ENCODE data around the gene RBMS3.

DNA sequence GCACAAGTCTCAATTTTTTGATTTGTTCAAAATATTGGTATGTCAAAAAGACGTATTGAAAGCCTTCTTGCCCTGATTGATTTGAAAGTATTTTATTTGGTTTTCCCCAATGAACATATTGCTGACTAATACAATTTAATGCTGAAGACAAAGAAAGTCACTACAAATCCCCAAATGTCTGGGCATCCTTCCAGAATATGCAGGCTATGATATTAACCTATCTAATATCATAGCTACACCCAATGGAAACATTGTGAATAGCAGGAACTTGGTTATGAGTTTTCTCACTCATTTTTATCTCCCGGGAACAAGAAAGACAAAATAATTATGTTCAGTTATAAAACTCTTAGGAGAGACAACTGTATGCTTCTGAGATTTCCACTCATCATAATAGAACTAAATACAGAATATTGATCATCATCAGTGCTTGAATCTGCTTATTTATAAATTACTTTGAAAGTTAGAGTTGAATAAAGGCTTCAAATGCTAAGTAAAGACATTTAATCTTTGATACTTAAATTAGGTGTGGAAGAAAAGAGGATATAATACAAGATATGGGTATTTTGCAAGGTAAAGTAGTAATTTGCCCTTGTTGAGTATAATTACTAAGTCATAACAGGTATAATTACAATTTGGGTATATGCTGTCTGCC, 483.9 kb downstream of the RBMS3 start:
- TF ChIP-seq CTCF (IDR thresholded peaks at IDR 0.05) (peak in 5 of 6 experiments; percentile 27 to 64 (median 51)), EP300 (IDR thresholded peaks at IDR 0.05) (no peak)

All from upper lobe of left lung (tissue), 4 donors.